DMS53 treated with DMSO at 0.1 percent for 48 hours (cell line): ENCODE measurements around the gene OR2AE1.
A peak's percentile ranks its signal among the peaks of the same experiment; 100 is the strongest.

Source experiments
- DNase-seq: peaks from one replicate; lab custom pipeline; 2025; ENCODE audit not compliant: unreplicated experiment; lab: John Stamatoyannopoulos, UW

OR2AE1 gene

GRCh38 chr7:99860281-99861127 lies 16.3 kb downstream of the OR2AE1 start:
- no peak for DNase-seq

DNA sequence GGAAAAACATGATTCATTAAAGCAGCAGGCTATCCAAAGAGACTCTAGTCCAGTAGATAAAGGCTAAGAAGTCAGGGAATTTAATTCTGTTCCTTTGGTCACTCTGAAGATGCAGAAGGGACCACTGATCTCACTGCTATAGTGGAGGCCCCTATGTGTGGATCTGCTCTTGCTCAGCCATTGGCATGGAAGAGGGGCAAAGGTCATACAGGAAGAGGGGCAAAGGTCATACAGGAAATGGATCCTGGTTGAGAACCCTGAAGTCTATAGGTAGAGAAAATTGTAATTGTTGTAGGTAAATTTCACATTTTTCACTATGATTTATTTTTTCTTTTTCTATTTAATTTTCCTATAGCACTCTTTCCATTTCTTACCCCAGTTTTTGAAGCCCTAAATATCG lies 21.6 kb downstream of the OR2AE1 start:
- DNase-seq = no peak

- DNase-seq = no peak
These were observed 28.2 kb downstream of the OR2AE1 start for GRCh38 chr7:99848420-99849216.

GRCh38 chr7:99844328-99844727 lies 32.5 kb downstream of the OR2AE1 start:
- DNase-seq = no peak

GRCh38 chr7:99843808-99844207 lies 33.0 kb downstream of the OR2AE1 start:
- DNase-seq = no peak

DNA sequence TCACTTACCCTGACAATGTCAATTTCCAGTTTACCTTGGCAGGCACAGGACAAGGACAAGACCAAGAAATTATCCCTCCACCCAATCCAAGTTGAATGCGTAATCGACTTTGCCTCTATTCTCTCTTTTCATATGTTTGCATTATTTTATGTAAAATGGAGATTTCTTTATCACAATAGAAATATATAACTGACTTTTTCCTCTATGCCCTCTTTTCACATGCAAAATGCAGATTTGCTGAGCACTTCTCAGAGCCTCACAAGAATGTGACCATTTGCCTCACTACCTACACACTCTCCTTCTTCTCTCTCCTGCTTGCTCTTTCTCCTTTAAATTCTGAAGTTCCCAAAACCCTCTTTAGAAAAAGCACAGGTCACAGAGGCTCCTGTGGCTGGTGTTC lies 33.9 kb downstream of the OR2AE1 start:
- no peak for DNase-seq

- DNase-seq = no peak
These were observed 36.5 kb downstream of the OR2AE1 start for GRCh38 chr7:99840136-99840869.

DNA sequence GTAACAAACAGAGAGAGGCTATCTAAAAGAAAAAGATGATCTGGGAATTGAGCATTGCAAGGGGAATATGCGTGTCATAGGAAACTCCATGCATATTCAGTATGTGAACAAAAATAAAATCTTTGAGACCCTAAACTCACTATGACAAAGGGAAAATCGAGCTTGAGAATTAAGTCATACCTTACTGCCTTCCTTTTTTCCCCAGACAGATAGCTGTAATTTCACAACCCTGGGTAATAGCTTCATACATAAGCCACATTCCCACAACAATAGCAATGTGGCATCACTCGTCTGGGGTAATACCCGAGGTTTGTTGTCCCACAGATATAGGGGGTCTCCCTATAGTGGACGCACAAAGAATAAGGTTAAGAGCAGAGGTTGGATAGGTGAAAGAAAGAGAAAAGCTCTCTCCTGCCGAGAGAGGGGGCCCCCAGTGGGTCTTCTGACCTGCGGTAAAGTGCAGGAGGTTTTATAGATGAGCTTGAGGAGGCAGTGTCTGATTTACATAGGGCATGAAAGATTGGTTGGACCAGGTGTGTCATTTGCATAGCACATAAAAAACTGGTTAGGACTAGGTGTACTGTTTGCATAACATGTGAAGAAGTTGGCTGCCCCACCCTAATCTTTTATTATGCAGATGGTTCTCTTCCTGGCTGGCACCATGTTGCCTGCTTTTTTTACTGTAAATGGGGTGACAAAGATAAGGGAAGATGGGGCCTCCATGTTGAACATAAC lies 37.4 kb downstream of the OR2AE1 start:
- DNase-seq = no peak

- DNase-seq = peak; percentile 7
These were observed 39.0 kb downstream of the OR2AE1 start for GRCh38 chr7:99837649-99838361.

- DNase-seq = no peak
These were observed 41.6 kb downstream of the OR2AE1 start for GRCh38 chr7:99835189-99835588.

GRCh38 chr7:99834382-99834781 lies 42.5 kb downstream of the OR2AE1 start:
- DNase-seq = no peak

- DNase-seq = no peak
These were observed 43.5 kb downstream of the OR2AE1 start for GRCh38 chr7:99833289-99833877.

DNA sequence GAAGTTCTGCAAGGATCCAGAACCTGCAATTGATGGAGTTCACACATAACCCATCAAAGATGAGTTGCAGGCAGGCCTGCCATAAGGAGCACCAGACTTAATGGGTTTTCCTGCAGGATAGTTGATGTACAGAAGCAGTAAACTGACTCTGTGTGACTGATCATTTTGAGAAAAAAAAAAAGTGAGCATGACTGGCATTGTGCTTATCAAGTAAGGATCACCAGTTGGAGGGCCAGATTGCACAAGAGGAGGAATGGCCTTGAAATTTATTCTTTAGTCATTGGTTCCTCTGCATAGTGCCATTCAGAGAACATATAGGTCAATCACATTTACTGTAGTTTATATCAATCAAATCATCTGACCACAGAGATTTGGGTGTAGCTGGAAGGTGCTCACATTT lies 45.2 kb downstream of the OR2AE1 start:
- DNase-seq = no peak

DNA sequence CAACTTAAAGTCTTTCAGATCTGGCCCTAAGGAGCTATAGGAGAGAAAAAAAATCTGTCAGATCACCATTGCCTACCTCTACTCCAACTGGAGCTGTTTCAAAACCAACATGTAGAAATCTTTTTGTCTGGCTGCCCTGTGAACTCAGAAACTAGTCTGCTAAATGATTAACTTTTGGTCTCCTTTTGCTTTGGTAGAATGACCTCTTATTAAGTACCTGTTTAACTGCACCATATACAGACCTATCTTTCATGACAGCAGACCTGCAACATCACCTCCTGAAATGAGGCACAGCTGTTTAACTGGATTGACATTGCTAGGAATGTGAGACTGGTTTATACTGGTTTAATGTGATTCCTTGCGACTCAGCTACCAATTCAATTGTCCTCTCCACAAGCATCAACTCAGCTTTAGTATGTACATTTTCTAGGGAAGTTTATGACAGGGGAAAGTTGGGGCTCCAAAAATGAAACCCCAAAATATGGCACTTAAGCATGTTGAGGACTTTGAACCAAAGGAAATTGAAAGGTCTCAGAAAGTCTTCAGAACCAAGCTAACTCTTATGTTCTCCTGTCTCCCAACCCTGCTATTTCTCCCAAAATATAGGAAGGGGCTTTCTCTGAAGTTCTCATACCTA lies 47.2 kb downstream of the OR2AE1 start:
- peak; percentile 12 for DNase-seq

- DNase-seq = no peak
These were observed 48.0 kb downstream of the OR2AE1 start for GRCh38 chr7:99828811-99829210.

DNA sequence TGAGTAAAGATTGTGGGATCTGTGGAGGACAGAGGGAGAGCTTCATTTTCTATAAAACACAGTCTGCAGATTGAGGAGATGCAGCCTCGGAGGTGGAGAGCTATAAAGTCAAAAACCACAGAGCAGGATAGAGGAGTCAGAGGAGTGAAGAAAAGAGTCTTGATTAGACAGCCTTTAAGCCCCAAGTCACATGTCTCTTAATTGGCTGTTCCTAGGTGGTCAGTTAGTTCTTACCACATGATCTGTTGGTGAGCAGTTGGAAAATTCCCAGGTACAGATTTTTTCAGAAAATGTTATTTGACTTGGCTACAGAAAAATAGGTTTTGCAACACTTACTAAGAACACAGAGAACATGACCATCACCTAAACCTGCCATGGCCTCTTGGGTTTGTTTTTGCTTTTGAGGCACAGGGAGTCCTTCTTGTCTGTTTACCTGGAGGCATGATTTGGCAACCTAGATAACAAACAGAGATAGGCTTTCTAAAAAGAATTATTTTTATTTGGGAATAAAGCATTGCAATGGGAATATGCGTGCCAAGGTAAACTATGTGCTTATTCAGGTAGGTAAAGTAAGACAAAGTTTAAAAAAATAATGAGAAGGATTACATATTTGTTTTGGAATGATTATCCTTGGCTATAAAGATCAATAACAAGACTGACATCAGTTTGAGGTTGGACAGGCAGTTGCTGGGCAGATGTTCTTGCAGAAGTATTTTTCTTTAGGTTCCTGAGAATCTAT lies 49.6 kb downstream of the OR2AE1 start:
- DNase-seq = no peak
